WTC11 (cell line): ENCODE results near the gene NAA80. TPM values are rescaled to one million over a fixed set of nuclear protein-coding genes. Genes with fewer than 3 reads are reported as not detected.

ENCODE experiments used
- ATAC-seq: fragments of 200-7000 bp; cut with Tn5 transposase; 2 replicates; pipeline ENCODE4 v1.10.0; 2021; ENCODE audit warnings: mild to moderate bottlenecking, moderate library complexity
- CTCF ChIA-PET: fragments of 300-600 bp; sonication (Branson Sonifier 250); formaldehyde crosslinking; loops from one replicate; lab custom pipeline; 2021; ENCODE audit warnings: antibody characterized with exemption; lab: Charles Lee
- POLR2A ChIA-PET: fragments of 350-600 bp; sonication (Branson Sonifier 250); formaldehyde crosslinking; loops from one replicate; lab custom pipeline; 2021; ENCODE audit warnings: antibody characterized with exemption; lab: Charles Lee
- DNase-seq: peaks from one replicate; pipeline ENCODE4 v3.0.0; 2021; ENCODE audit warnings: low spot score
- H3K27ac Mint-ChIP-seq: 2 replicates; pipeline ENCODE4 v1.8.0; 2021; ENCODE audit warnings: mixed read lengths
- H3K27me3 Mint-ChIP-seq: 2 replicates; pipeline ENCODE4 v1.8.0; 2021; ENCODE audit warnings: low read depth, mild to moderate bottlenecking, moderate library complexity, mixed read lengths
- H3K36me3 Mint-ChIP-seq: 2 replicates; pipeline ENCODE4 v1.8.0; 2021; ENCODE audit warnings: mixed read lengths
- H3K4me1 Mint-ChIP-seq: 2 replicates; pipeline ENCODE4 v1.8.0; 2022; ENCODE audit warnings: mixed read lengths
- H3K4me3 Mint-ChIP-seq: 2 replicates; pipeline ENCODE4 v1.8.0; 2021; ENCODE audit warnings: mild to moderate bottlenecking, moderate library complexity, mixed read lengths
- H3K9me3 Mint-ChIP-seq: 2 replicates; pipeline ENCODE4 v1.8.0; 2021; ENCODE audit warnings: mixed read lengths
- KAT7 ChIP-seq: sonication (generic); formaldehyde crosslinking; IDR thresholded peaks from 2 replicates; pipeline ENCODE4 v1.8.1; 2023; ENCODE audit warnings: missing genetic modification reagents, mild to moderate bottlenecking, borderline replicate concordance
- NFATC4 ChIP-seq: fragments of 250-450 bp; sonication (Bioruptor Pico); IDR thresholded peaks from 2 replicates; pipeline ENCODE4 v1.9.0; 2021; ENCODE audit warnings: mild to moderate bottlenecking
- NFE2L1 ChIP-seq: sonication (generic); formaldehyde crosslinking; IDR thresholded peaks from 2 replicates; pipeline ENCODE4 v1.8.1; 2023; ENCODE audit warnings: missing genetic modification reagents
- NR3C1 ChIP-seq: sonication (generic); formaldehyde crosslinking; conservative IDR thresholded peaks from 2 replicates; pipeline ENCODE4 v1.8.1; 2023; ENCODE audit warnings: low read depth, mild to moderate bottlenecking, missing genetic modification reagents
- SOX15 ChIP-seq: fragments of 250-450 bp; sonication (Bioruptor Pico); IDR thresholded peaks from 2 replicates; pipeline ENCODE4 v1.9.0; 2021; ENCODE audit warnings: mild to moderate bottlenecking
- TP53 ChIP-seq: sonication (generic); formaldehyde crosslinking; IDR thresholded peaks from 2 replicates; pipeline ENCODE4 v1.8.1; 2023; ENCODE audit warnings: mild to moderate bottlenecking, missing genetic modification reagents
- total RNA-seq: library from RNA; stranded (reverse); gene quantifications from 3 replicates; pipeline ENCODE4 v1.2.3, GENCODE V29; 2021
- TF ChIP-seq, protein P1 (sequence below): sonication (generic); formaldehyde crosslinking; IDR thresholded peaks from 2 replicates; pipeline ENCODE4 v1.8.0; 2022; ENCODE audit warnings: missing genetic modification reagents
- TF ChIP-seq, protein P2 (sequence below): fragments of 250-450 bp; sonication (Bioruptor Pico); IDR thresholded peaks from 2 replicates; pipeline ENCODE4 v1.9.0; 2021; ENCODE audit warnings: mild to moderate bottlenecking
- TF ChIP-seq, protein P3 (sequence below): sonication (generic); formaldehyde crosslinking; IDR thresholded peaks from 2 replicates; pipeline ENCODE4 v1.8.1; 2022; ENCODE audit warnings: mild to moderate bottlenecking, moderate library complexity, missing genetic modification reagents
- TF ChIP-seq, protein P4 (sequence below): sonication (generic); formaldehyde crosslinking; IDR thresholded peaks from 2 replicates; pipeline ENCODE4 v1.8.1; 2023; ENCODE audit warnings: mild to moderate bottlenecking, missing genetic modification reagents
- TF ChIP-seq, protein P5 (sequence below): sonication (generic); formaldehyde crosslinking; IDR thresholded peaks from 2 replicates; pipeline ENCODE4 v1.8.0; 2022; ENCODE audit warnings: mild to moderate bottlenecking, missing genetic modification reagents
- TF ChIP-seq, protein P6 (sequence below): sonication (generic); formaldehyde crosslinking; IDR thresholded peaks from 2 replicates; pipeline ENCODE4 v1.8.1; 2022; ENCODE audit warnings: missing genetic modification reagents, borderline replicate concordance
- TF ChIP-seq, protein P7 (sequence below): sonication (generic); formaldehyde crosslinking; IDR thresholded peaks from 2 replicates; pipeline ENCODE4 v1.8.0; 2022; ENCODE audit warnings: mild to moderate bottlenecking, missing genetic modification reagents
- TF ChIP-seq, protein P8 (sequence below): sonication (generic); formaldehyde crosslinking; IDR thresholded peaks from 2 replicates; pipeline ENCODE4 v1.8.0; 2023; ENCODE audit warnings: missing genetic modification reagents, mild to moderate bottlenecking, borderline replicate concordance
- TF ChIP-seq, protein P9 (sequence below): sonication (generic); formaldehyde crosslinking; IDR thresholded peaks from 2 replicates; pipeline ENCODE4 v1.8.0; 2022; ENCODE audit warnings: mild to moderate bottlenecking, missing genetic modification reagents
- TF ChIP-seq, protein P10 (sequence below): sonication (generic); formaldehyde crosslinking; IDR thresholded peaks from 2 replicates; pipeline ENCODE4 v1.8.1; 2023; ENCODE audit warnings: mild to moderate bottlenecking, missing genetic modification reagents, moderate library complexity

The NAA80 gene
- total RNA-seq, 1 experiment from 2014 or later = 17.3 TPM

DNA sequence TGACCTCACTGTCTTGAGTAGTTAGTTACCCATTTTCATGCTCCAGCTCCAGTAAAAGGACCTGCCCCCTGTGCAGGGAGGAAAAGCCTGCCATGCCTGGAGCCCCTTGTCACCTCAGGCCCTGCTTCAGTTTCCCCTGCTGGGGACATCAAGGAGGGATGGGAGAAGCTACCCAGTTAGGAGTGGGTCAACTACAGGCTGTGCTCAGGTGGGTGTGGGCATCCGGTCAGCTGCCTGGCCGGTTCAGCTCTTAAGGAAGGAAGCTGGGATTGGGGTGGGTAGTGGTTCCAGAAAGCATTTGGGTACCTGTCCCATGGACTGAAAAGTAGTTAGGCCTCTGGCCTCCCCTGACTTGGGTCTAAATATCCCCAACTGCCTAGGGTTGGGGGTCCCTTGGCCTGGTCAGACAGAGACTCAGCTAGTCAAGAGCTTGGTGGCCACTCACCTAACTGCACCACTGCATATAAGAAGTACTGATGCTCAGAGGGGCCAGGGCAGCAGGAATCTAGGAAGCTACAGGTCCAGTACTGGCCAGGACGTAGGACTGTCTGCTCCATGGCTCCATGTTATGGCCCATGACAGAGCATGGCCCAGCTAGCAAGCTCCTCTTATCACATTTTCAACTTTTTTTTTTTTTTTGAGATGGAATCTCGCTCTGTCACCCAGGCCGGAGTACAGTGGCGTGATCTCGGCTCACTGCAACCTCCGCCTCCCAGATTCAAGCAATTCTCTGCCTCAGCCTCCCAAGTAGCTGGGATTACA lies 19.8 kb downstream of the NAA80 start:
- Mint-ChIP-seq H3K4me1 (peaks cover 12% of the 10 kb centered on the region), H3K27me3 (peaks cover 48% of the 10 kb centered on the region)
- DNase-seq = no peak
- TF ChIP-seq, protein P1, sequence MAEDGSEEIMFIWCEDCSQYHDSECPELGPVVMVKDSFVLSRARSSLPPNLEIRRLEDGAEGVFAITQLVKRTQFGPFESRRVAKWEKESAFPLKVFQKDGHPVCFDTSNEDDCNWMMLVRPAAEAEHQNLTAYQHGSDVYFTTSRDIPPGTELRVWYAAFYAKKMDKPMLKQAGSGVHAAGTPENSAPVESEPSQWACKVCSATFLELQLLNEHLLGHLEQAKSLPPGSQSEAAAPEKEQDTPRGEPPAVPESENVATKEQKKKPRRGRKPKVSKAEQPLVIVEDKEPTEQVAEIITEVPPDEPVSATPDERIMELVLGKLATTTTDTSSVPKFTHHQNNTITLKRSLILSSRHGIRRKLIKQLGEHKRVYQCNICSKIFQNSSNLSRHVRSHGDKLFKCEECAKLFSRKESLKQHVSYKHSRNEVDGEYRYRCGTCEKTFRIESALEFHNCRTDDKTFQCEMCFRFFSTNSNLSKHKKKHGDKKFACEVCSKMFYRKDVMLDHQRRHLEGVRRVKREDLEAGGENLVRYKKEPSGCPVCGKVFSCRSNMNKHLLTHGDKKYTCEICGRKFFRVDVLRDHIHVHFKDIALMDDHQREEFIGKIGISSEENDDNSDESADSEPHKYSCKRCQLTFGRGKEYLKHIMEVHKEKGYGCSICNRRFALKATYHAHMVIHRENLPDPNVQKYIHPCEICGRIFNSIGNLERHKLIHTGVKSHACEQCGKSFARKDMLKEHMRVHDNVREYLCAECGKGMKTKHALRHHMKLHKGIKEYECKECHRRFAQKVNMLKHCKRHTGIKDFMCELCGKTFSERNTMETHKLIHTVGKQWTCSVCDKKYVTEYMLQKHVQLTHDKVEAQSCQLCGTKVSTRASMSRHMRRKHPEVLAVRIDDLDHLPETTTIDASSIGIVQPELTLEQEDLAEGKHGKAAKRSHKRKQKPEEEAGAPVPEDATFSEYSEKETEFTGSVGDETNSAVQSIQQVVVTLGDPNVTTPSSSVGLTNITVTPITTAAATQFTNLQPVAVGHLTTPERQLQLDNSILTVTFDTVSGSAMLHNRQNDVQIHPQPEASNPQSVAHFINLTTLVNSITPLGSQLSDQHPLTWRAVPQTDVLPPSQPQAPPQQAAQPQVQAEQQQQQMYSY (CRISPR knock-in tag) = no peak
- TF ChIP-seq, protein P2, sequence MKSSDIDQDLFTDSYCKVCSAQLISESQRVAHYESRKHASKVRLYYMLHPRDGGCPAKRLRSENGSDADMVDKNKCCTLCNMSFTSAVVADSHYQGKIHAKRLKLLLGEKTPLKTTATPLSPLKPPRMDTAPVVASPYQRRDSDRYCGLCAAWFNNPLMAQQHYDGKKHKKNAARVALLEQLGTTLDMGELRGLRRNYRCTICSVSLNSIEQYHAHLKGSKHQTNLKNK (CRISPR knock-in tag) = no peak
- TF ChIP-seq KAT7 (CRISPR knock-in tag) = no peak
- TF ChIP-seq, protein P3, sequence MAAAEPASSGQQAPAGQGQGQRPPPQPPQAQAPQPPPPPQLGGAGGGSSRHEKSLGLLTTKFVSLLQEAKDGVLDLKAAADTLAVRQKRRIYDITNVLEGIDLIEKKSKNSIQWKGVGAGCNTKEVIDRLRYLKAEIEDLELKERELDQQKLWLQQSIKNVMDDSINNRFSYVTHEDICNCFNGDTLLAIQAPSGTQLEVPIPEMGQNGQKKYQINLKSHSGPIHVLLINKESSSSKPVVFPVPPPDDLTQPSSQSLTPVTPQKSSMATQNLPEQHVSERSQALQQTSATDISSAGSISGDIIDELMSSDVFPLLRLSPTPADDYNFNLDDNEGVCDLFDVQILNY (CRISPR knock-in tag) = no peak
- TF ChIP-seq NR3C1 (CRISPR knock-in tag) = no peak
- TF ChIP-seq, protein P4, sequence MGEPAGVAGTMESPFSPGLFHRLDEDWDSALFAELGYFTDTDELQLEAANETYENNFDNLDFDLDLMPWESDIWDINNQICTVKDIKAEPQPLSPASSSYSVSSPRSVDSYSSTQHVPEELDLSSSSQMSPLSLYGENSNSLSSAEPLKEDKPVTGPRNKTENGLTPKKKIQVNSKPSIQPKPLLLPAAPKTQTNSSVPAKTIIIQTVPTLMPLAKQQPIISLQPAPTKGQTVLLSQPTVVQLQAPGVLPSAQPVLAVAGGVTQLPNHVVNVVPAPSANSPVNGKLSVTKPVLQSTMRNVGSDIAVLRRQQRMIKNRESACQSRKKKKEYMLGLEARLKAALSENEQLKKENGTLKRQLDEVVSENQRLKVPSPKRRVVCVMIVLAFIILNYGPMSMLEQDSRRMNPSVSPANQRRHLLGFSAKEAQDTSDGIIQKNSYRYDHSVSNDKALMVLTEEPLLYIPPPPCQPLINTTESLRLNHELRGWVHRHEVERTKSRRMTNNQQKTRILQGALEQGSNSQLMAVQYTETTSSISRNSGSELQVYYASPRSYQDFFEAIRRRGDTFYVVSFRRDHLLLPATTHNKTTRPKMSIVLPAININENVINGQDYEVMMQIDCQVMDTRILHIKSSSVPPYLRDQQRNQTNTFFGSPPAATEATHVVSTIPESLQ (CRISPR knock-in tag) = no peak
- TF ChIP-seq, protein P5, sequence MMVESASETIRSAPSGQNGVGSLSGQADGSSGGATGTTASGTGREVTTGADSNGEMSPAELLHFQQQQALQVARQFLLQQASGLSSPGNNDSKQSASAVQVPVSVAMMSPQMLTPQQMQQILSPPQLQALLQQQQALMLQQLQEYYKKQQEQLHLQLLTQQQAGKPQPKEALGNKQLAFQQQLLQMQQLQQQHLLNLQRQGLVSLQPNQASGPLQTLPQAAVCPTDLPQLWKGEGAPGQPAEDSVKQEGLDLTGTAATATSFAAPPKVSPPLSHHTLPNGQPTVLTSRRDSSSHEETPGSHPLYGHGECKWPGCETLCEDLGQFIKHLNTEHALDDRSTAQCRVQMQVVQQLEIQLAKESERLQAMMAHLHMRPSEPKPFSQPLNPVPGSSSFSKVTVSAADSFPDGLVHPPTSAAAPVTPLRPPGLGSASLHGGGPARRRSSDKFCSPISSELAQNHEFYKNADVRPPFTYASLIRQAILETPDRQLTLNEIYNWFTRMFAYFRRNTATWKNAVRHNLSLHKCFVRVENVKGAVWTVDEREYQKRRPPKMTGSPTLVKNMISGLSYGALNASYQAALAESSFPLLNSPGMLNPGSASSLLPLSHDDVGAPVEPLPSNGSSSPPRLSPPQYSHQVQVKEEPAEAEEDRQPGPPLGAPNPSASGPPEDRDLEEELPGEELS = no peak
- no peak for TF ChIP-seq NFATC4 (CRISPR knock-in tag)
- no peak for TF ChIP-seq TP53
- no peak for TF ChIP-seq SOX15 (CRISPR knock-in tag)
- TF ChIP-seq NFE2L1 (CRISPR knock-in tag) = no peak
- TF ChIP-seq, protein P6, sequence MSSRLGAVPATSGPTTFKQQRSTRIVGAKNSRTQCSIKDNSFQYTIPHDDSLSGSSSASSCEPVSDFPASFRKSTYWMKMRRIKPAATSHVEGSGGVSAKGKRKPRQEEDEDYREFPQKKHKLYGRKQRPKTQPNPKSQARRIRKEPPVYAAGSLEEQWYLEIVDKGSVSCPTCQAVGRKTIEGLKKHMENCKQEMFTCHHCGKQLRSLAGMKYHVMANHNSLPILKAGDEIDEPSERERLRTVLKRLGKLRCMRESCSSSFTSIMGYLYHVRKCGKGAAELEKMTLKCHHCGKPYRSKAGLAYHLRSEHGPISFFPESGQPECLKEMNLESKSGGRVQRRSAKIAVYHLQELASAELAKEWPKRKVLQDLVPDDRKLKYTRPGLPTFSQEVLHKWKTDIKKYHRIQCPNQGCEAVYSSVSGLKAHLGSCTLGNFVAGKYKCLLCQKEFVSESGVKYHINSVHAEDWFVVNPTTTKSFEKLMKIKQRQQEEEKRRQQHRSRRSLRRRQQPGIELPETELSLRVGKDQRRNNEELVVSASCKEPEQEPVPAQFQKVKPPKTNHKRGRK (CRISPR knock-in tag) = no peak
- TF ChIP-seq, protein P7, sequence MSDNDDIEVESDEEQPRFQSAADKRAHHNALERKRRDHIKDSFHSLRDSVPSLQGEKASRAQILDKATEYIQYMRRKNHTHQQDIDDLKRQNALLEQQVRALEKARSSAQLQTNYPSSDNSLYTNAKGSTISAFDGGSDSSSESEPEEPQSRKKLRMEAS (CRISPR knock-in tag) = no peak
- TF ChIP-seq, protein P8, sequence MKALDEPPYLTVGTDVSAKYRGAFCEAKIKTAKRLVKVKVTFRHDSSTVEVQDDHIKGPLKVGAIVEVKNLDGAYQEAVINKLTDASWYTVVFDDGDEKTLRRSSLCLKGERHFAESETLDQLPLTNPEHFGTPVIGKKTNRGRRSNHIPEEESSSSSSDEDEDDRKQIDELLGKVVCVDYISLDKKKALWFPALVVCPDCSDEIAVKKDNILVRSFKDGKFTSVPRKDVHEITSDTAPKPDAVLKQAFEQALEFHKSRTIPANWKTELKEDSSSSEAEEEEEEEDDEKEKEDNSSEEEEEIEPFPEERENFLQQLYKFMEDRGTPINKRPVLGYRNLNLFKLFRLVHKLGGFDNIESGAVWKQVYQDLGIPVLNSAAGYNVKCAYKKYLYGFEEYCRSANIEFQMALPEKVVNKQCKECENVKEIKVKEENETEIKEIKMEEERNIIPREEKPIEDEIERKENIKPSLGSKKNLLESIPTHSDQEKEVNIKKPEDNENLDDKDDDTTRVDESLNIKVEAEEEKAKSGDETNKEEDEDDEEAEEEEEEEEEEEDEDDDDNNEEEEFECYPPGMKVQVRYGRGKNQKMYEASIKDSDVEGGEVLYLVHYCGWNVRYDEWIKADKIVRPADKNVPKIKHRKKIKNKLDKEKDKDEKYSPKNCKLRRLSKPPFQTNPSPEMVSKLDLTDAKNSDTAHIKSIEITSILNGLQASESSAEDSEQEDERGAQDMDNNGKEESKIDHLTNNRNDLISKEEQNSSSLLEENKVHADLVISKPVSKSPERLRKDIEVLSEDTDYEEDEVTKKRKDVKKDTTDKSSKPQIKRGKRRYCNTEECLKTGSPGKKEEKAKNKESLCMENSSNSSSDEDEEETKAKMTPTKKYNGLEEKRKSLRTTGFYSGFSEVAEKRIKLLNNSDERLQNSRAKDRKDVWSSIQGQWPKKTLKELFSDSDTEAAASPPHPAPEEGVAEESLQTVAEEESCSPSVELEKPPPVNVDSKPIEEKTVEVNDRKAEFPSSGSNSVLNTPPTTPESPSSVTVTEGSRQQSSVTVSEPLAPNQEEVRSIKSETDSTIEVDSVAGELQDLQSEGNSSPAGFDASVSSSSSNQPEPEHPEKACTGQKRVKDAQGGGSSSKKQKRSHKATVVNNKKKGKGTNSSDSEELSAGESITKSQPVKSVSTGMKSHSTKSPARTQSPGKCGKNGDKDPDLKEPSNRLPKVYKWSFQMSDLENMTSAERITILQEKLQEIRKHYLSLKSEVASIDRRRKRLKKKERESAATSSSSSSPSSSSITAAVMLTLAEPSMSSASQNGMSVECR = no peak
- TF ChIP-seq, protein P9, sequence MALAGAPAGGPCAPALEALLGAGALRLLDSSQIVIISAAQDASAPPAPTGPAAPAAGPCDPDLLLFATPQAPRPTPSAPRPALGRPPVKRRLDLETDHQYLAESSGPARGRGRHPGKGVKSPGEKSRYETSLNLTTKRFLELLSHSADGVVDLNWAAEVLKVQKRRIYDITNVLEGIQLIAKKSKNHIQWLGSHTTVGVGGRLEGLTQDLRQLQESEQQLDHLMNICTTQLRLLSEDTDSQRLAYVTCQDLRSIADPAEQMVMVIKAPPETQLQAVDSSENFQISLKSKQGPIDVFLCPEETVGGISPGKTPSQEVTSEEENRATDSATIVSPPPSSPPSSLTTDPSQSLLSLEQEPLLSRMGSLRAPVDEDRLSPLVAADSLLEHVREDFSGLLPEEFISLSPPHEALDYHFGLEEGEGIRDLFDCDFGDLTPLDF (CRISPR knock-in tag) = no peak
- TF ChIP-seq, protein P10, sequence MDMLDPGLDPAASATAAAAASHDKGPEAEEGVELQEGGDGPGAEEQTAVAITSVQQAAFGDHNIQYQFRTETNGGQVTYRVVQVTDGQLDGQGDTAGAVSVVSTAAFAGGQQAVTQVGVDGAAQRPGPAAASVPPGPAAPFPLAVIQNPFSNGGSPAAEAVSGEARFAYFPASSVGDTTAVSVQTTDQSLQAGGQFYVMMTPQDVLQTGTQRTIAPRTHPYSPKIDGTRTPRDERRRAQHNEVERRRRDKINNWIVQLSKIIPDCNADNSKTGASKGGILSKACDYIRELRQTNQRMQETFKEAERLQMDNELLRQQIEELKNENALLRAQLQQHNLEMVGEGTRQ (CRISPR knock-in tag) = no peak

More for the DNA sequence above, 19.8 kb downstream of the NAA80 start:
- no peak overlapping the region for H3K4me3 Mint-ChIP-seq
- H3K9me3 Mint-ChIP-seq = no peaks in the 10 kb centered on the region
- POLR2A ChIA-PET = interaction anchor here (0.6 to 1.0 kb wide), 3 partner anchors 10 to 42 kb away, joined by 3 to 5 read pairs (median 3); partner anchors contain the start of gene IFRD2
- CTCF ChIA-PET = interaction anchor here (0.9 to 2.7 kb wide), 4 partner anchors 20 to 84 kb away, joined by 4 to 12 read pairs (median 4); no protein-coding TSS in a partner anchor
- H3K27ac Mint-ChIP-seq = no peak overlapping the region
- ATAC-seq = no peak
- H3K36me3 Mint-ChIP-seq = no peaks in the 10 kb centered on the region
